Measurements from ENCODE around the gene B4GALNT2. TPM values are rescaled to one million over a fixed set of nuclear protein-coding genes. Genes with fewer than 3 reads are reported as not detected.

Gene B4GALNT2
- total and polyA plus RNA-seq, 8 donors = 1.1 to 41.7 (median 2.2) TPM; not detected in 1

GRCh38 chr17:49148171-49148570, 15.6 kb downstream of the B4GALNT2 start:
- peaks cover 0 to 53% (median 0%) of the 10 kb centered on the region in 3 donors for H3K27me3 ChIP-seq
- H3K36me3 ChIP-seq = no peaks in the 10 kb centered on the region
- H3K9me3 ChIP-seq = no peaks in the 10 kb centered on the region
- no peak for TF ChIP-seq CTCF (IDR thresholded peaks at IDR 0.05)
- H3K27ac ChIP-seq = no peak overlapping the region
- intact Hi-C loops (cut with DNase I; ENCODE audit: low total_unique reads) = no loop called here
- no peak for DNase-seq
- no peak overlapping the region for H3K4me3 ChIP-seq
- no peaks in the 10 kb centered on the region for H3K4me1 ChIP-seq
- 77 to 89% (median 83%) methylated on average over 6 of the region's 6 CpGs for WGBS, 5 donors

GRCh38 chr17:49151996-49152395, 19.4 kb downstream of the B4GALNT2 start:
- no peak overlapping the region for H3K27ac ChIP-seq
- DNase-seq = no peak
- WGBS, 5 donors = 71 to 80% (median 77%) methylated on average over 4 of the region's 4 CpGs
- H3K4me3 ChIP-seq = no peak overlapping the region
- no peaks in the 10 kb centered on the region for H3K36me3 ChIP-seq
- peaks cover 0 to 53% (median 0%) of the 10 kb centered on the region in 3 donors for H3K27me3 ChIP-seq
- no peaks in the 10 kb centered on the region for H3K4me1 ChIP-seq
- intact Hi-C loops (cut with DNase I; ENCODE audit: low total_unique reads) = no loop called here
- no peaks in the 10 kb centered on the region for H3K9me3 ChIP-seq
- no peak for TF ChIP-seq EP300 (IDR thresholded peaks at IDR 0.05)
- TF ChIP-seq POLR2A (IDR thresholded peaks at IDR 0.05) = no peak
- TF ChIP-seq CTCF (IDR thresholded peaks at IDR 0.05) = no peak
- no peak for TF ChIP-seq POLR2AphosphoS5 (IDR thresholded peaks at IDR 0.05)

GRCh38 chr17:49156256-49156655, 23.7 kb downstream of the B4GALNT2 start:
- H3K27ac ChIP-seq = no peak overlapping the region
- H3K27me3 ChIP-seq = peaks cover 0 to 73% (median 3%) of the 10 kb centered on the region in 3 donors
- intact Hi-C loops (cut with DNase I; ENCODE audit: low total_unique reads) = no loop called here
- no peaks in the 10 kb centered on the region for H3K9me3 ChIP-seq
- WGBS, 5 donors = 80 to 85% (median 82%) methylated on average over 11 of the region's 11 CpGs
- no peaks in the 10 kb centered on the region for H3K4me1 ChIP-seq
- no peak overlapping the region for H3K4me3 ChIP-seq
- TF ChIP-seq CTCF (IDR thresholded peaks at IDR 0.05) (no peak), POLR2AphosphoS5 (IDR thresholded peaks at IDR 0.05) (no peak), POLR2A (IDR thresholded peaks at IDR 0.05) (no peak), EP300 (IDR thresholded peaks at IDR 0.05) (no peak)
- no peak for DNase-seq
- H3K36me3 ChIP-seq = no peaks in the 10 kb centered on the region

GRCh38 chr17:49157784-49158183, 25.2 kb downstream of the B4GALNT2 start:
- intact Hi-C loops (cut with DNase I; ENCODE audit: low total_unique reads) = no loop called here
- no peak overlapping the region for H3K27ac ChIP-seq
- H3K9me3 ChIP-seq = no peaks in the 10 kb centered on the region
- peaks cover 0 to 61% (median 3%) of the 10 kb centered on the region in 3 donors for H3K27me3 ChIP-seq
- 59 to 72% (median 64%) methylated on average over 8 of the region's 8 CpGs for WGBS, 5 donors
- no peak for TF ChIP-seq POLR2AphosphoS5 (IDR thresholded peaks at IDR 0.05)
- no peak for TF ChIP-seq POLR2A (IDR thresholded peaks at IDR 0.05)
- no peak for TF ChIP-seq CTCF (IDR thresholded peaks at IDR 0.05)
- TF ChIP-seq EP300 (IDR thresholded peaks at IDR 0.05) = no peak
- H3K36me3 ChIP-seq = no peaks in the 10 kb centered on the region
- no peak for DNase-seq
- H3K4me3 ChIP-seq = no peak overlapping the region
- no peaks in the 10 kb centered on the region for H3K4me1 ChIP-seq
